ENCODE measurements around the gene FOXP1. TPM values are rescaled to one million over a fixed set of nuclear protein-coding genes. Genes with fewer than 3 reads are reported as not detected.

Gene FOXP1
- total RNA-seq, 2 experiments from 2014 or later: 493 to 508 TPM

DNA sequence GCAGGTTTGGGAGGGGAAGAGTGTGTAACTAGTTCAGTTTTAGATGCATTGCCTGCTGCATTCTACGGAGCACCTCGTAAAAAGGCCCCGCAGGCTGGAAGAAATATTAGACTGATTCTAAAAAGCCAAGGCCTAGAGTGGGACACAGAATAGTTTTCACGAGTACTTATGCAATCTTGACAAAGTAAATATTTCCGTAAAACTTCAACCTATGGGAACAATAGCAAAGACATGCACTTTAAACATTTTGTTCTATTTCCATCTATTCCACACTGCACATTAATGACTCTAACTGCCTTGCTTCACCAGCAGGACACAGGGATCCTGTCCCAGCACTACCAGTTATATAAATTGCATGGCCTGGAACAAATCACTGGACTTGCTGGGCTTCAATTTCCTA, 260.0 kb downstream of the FOXP1 start:
- no peaks in the 10 kb centered on the region for H3K9me3 Mint-ChIP-seq
- no peak for TF ChIP-seq CTCF (IDR thresholded peaks at IDR 0.05)
- Histone ChIP-seq H3K27ac (ENCODE audit: low read depth in 1 of 2, low read length in 2 of 2) (no peak overlapping the region), H3K36me3 (ENCODE audit: insufficient read depth, low read length) (peaks cover 2% of the 10 kb centered on the region), H3K4me3 (ENCODE audit: low read length) (no peak overlapping the region), H3K27me3 (ENCODE audit: control insufficient read depth in 1 of 2, insufficient read depth in 2 of 2, low read length in 2 of 2) (no peaks in the 10 kb centered on the region), H3K4me1 (ENCODE audit: insufficient read depth, low read length) (no peaks in the 10 kb centered on the region), H3K9me3 (ENCODE audit: control insufficient read depth in 1 of 2, insufficient read depth in 1 of 2, low read length in 2 of 2) (peaks cover 0 to 3% of the 10 kb centered on the region in 2 experiments)
- no peaks in the 10 kb centered on the region for H3K27me3 Mint-ChIP-seq
- H3K36me3 Mint-ChIP-seq (ENCODE audit: low read depth): peaks cover 48% of the 10 kb centered on the region
- no peak overlapping the region for H3K27ac Mint-ChIP-seq
- intact Hi-C loops (cut with DNase I, micrococcal nuclease): no loop called here
- H3K4me3 Mint-ChIP-seq: no peak overlapping the region
- ChIA-PET POLR2A (no interaction called here), CTCF (no interaction called here)
- ATAC-seq (ENCODE audit: poor library complexity) (no peak), DNase-seq (no peak)
- H3K4me1 Mint-ChIP-seq (ENCODE audit: low read depth): peaks cover 37% of the 10 kb centered on the region

DNA sequence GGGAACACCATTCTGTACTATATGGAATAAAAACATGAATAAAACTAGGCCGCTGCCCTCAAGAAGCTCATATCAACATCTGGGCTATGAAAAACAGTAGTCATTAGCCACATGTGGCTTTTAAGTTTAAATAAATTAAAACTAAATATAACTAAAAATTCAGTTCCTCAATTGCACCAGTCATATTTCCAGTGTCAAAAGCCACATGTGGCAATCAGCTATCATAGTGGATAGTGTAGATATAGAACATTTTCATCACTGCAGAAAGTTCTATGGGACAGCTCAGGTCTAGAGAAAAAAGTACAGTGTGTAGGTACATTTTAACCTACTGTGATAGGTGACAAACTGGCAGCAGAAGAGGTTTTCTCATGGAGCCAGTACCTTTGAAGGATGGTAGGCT, 261.4 kb downstream of the FOXP1 start:
- TF ChIP-seq CTCF (IDR thresholded peaks at IDR 0.05): no peak
- Mint-ChIP-seq H3K27me3 (no peaks in the 10 kb centered on the region), H3K4me3 (no peak overlapping the region), H3K4me1 (ENCODE audit: low read depth) (peaks cover 36% of the 10 kb centered on the region), H3K9me3 (no peaks in the 10 kb centered on the region), H3K36me3 (ENCODE audit: low read depth) (peaks cover 36% of the 10 kb centered on the region), H3K27ac (no peak overlapping the region)
- Histone ChIP-seq H3K36me3 (ENCODE audit: insufficient read depth, low read length) (peaks cover 2% of the 10 kb centered on the region), H3K4me1 (ENCODE audit: insufficient read depth, low read length) (no peaks in the 10 kb centered on the region), H3K27me3 (ENCODE audit: control insufficient read depth in 1 of 2, insufficient read depth in 2 of 2, low read length in 2 of 2) (no peaks in the 10 kb centered on the region), H3K27ac (ENCODE audit: low read depth in 1 of 2, low read length in 2 of 2) (no peak overlapping the region), H3K9me3 (ENCODE audit: control insufficient read depth in 1 of 2, insufficient read depth in 1 of 2, low read length in 2 of 2) (peaks cover 0 to 3% of the 10 kb centered on the region in 2 experiments), H3K4me3 (ENCODE audit: low read length) (no peak overlapping the region)
- intact Hi-C loops (cut with DNase I, micrococcal nuclease): no loop called here
- DNase-seq (no peak), ATAC-seq (ENCODE audit: poor library complexity) (no peak)
- ChIA-PET POLR2A (no interaction called here), CTCF (no interaction called here)

- no peaks in the 10 kb centered on the region for H3K27me3 ChIP-seq (ENCODE audit: control insufficient read depth in 1 of 2, insufficient read depth in 2 of 2, low read length in 2 of 2)
- peaks cover 5% of the 10 kb centered on the region for H3K4me1 ChIP-seq (ENCODE audit: insufficient read depth, low read length)
- no peaks in the 10 kb centered on the region for H3K9me3 Mint-ChIP-seq
- ChIA-PET CTCF (no interaction called here), POLR2A (interaction anchor here (0.5 to 1.1 kb wide), 2 partner anchors 10 to 45 kb away, joined by 3 to 4 read pairs; no protein-coding TSS in a partner anchor)
- no peak overlapping the region for H3K4me3 Mint-ChIP-seq
- no peaks in the 10 kb centered on the region for H3K36me3 ChIP-seq (ENCODE audit: insufficient read depth, low read length)
- DNase-seq (no peak), ATAC-seq (ENCODE audit: poor library complexity) (no peak)
- intact Hi-C loops (cut with DNase I, micrococcal nuclease): loop anchor here in 1 of 2 experiments (10.0 kb wide), 1 partner anchor 45 kb away; no protein-coding TSS in a partner anchor
- peaks cover 0 to 2% of the 10 kb centered on the region in 2 experiments for H3K9me3 ChIP-seq (ENCODE audit: control insufficient read depth in 1 of 2, insufficient read depth in 1 of 2, low read length in 2 of 2)
- H3K4me1 Mint-ChIP-seq (ENCODE audit: low read depth): peaks cover 45% of the 10 kb centered on the region
- no peaks in the 10 kb centered on the region for H3K27me3 Mint-ChIP-seq
- H3K4me3 ChIP-seq (ENCODE audit: low read length): no peak overlapping the region
- no peak overlapping the region for H3K27ac ChIP-seq (ENCODE audit: low read depth in 1 of 2, low read length in 2 of 2)
- peaks cover 21% of the 10 kb centered on the region for H3K36me3 Mint-ChIP-seq (ENCODE audit: low read depth)
- TF ChIP-seq CTCF (IDR thresholded peaks at IDR 0.05): no peak
- no peak overlapping the region for H3K27ac Mint-ChIP-seq
These were observed 263.8 kb downstream of the FOXP1 start for GRCh38 chr3:71319771-71320170.
